Measurements from ENCODE around the gene PTPRA.

- TF ChIP-seq CTCF (optimal IDR thresholded peaks at IDR 0.05 in 1 of 3, IDR thresholded peaks at IDR 0.05 in 1 of 3, conservative IDR thresholded peaks at IDR 0.05 in 1 of 3; ENCODE audit: extremely low read depth in 1 of 3, insufficient read depth in 2 of 3, low read length in 3 of 3) (no peak), EZH2 (IDR thresholded peaks at IDR 0.05; ENCODE audit: low read length) (no peak)
Measured at GRCh38 chr20:2930538-2930937, 57.3 kb downstream of the PTPRA start.

Data from keratinocyte (primary cell).